Hindlimb muscle (tissue), 1 donor: ENCODE data around the gene EHMT1. TPM values are rescaled to one million over a fixed set of nuclear protein-coding genes. Genes with fewer than 3 reads are reported as not detected.

ENCODE experiments used
- DNase-seq: peaks from one replicate; pipeline ENCODE4 v3.0.0-alpha.2; 2013
- polyA plus RNA-seq: library from polyadenylated mRNA; unstranded; fragments of 120-200 nt; gene quantifications from one replicate; pipeline ENCODE4 v1.2.1, GENCODE V29; 2013; ENCODE audit not compliant: insufficient read length

EHMT1 gene
- polyA plus RNA-seq, 1 donor: 50.4 TPM

GRCh38 chr9:137811283-137811870 is 192.6 kb downstream of the EHMT1 start:
- no peak for DNase-seq

- DNase-seq: no peak
Observed at GRCh38 chr9:137812356-137813023, 193.7 kb downstream of the EHMT1 start.

GRCh38 chr9:137813167-137813566 is 194.4 kb downstream of the EHMT1 start:
- no peak for DNase-seq

- no peak for DNase-seq
Observed at GRCh38 chr9:137813651-137814415, 195.0 kb downstream of the EHMT1 start.

GRCh38 chr9:137814436-137814835 is 195.6 kb downstream of the EHMT1 start:
- no peak for DNase-seq

DNA sequence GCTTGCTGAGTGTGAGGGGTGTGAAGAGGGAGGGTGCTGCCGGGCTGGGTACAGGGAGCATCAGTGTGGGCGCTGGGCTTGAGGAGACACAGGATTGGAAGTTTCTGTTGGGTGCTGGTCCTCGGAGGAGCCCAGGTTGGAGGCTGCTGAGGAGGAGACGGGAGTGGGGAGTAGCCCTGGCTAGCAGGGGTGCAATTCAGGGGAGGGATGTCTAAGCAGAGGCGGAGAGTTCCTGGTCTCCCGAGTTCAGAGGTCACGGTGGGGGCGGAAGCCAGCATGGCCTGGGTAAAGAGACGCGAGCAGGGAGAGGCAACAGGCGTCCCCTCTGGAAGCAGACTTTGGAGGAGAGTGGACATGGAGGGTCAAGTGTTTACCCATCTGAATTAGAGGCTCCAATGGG is 196.0 kb downstream of the EHMT1 start:
- no peak for DNase-seq

- DNase-seq: no peak
Observed at GRCh38 chr9:137815256-137816255, 196.8 kb downstream of the EHMT1 start.

- no peak for DNase-seq
Observed at GRCh38 chr9:137816531-137817235, 197.9 kb downstream of the EHMT1 start.

- DNase-seq: no peak
Observed at GRCh38 chr9:137817236-137818200, 198.7 kb downstream of the EHMT1 start.

DNA sequence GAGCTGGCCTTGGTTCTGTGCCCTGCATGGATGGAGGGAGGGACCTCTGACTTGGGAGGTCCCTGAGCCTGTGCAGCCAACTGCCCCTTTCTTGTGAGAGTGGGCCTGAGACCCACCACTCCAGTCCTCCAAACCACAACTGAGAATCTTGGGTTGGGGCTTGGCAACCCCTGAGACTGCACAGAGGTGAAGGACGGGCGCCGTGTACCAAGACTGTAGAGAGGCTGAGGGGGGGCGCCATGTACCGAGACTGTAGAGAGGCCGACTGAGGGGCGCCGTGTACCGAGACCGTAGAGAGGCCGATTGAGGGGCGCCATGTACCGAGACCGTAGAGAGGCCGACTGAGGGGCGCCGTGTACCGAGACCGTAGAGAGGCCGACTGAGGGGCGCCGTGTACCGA is 199.5 kb downstream of the EHMT1 start:
- no peak for DNase-seq

- no peak for DNase-seq
Observed at GRCh38 chr9:137820161-137820855, 201.5 kb downstream of the EHMT1 start.

DNA sequence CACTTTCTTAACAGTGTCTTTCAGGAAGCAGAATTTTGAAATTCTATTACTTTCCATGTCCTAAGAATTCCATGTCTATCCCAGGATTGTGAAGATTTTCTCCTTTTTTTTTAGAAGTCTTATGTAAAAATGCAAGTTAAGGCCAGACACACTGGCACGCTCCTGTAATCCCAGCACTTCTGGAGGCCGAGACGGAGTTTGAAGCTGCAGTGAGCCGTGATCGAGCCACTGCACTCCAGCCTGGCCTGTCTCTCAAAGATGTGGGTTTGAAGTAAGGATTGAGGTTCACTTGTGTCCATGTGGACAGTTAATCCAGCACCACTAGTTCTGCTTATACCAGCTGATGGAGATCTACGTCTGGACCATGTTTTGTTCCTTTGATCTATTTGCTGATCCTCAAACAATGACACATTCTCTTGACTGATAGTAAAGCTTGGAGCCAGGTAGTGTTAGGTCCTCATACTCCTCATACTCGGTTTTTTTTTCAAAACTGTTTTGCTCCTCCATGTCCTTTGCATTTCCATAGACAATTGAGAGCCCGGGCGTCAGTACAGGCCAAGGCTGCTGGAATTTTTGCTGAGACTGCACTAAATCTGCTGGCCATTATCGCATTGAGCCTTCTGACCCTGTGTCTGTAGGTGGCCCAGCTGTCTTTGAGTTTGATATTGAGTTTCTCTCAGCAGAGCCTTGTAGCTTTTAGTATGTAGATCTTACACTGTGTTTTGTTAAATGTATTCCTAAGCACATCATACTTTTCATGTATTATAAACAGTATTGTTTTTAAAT is 205.4 kb downstream of the EHMT1 start:
- DNase-seq: no peak

- DNase-seq: no peak
Observed at GRCh38 chr9:137825324-137825989, 206.7 kb downstream of the EHMT1 start.

DNA sequence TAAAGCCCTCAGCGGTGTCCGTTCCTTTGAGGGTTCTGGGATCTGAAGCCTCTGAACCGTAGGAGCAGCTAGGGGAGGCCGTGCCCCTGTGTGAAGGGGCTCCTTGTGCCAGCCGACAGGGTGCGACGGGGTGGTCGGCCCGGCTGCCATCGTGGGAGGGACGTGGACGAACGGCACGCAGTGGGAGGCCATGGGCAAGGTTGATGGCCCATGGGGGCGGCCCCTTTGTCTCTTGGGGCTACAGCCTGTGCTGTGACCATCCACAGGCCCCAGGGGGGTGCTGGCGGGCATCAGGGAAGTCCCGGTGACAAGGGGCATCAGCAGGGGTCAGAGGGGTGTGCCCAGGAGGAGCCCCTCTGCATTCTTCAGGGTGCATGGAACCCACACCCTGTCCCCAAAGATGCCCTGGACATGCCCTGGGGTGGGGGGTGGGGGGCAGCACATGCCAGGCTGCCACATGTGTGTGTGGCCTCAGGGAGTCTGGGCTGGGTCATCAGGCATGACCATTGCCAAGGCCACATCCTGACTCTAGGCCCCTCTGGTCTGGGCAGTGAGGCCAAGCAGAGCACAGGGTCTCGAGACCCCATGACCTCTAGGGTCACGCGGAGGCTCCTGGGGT is 209.2 kb downstream of the EHMT1 start:
- no peak for DNase-seq

- DNase-seq: peak; percentile 29
Observed at GRCh38 chr9:137828527-137829259, 209.9 kb downstream of the EHMT1 start.

DNA sequence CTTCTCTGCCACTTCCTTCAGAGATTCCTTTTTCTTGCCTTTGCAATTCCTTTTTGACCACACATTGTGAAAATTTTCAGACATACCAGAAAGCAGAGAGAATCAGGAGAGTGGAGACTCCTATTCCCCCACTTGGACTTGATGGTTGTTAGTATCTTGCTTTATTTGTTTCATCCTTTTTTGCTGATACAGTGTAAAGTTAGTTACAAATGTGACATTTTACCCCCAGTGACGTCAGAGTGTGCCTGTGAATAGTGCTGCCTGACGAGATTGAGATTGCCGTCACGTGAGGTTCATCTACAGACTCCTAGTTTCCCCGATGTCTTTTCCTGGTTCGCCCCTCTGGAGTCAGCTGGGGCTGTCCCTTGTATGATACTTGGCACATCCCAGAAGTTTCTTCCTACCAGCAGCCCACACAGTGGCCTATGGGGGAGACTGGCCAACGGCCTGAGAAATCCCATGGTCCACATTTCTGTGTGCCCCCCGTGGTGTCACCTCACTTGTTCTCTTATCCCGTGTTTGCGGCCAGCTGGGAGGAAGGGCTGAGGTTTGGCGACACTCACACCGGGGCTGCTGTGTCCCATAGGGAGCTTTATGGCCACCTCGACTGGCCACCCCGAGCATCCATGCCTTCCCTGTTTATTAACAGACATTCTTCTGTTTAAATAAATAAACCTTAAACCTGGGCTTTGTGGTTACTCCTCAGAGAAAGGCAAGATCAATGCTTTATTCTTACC is 210.6 kb downstream of the EHMT1 start:
- no peak for DNase-seq
